ENCODE results near the gene CRACR2B. TPM values are rescaled to one million over a fixed set of nuclear protein-coding genes. Genes with fewer than 3 reads are reported as not detected.

CRACR2B gene
- total and polyA plus RNA-seq, 2 of the 8 experiments (the other 6 are each of a cell fraction or from before 2014, with no cell fraction given), result 18.2 to 26.4 TPM

GRCh38 chr11:843818-844692 lies 16.3 kb downstream of the CRACR2B start (continued):
- TF ChIP-seq RAD21 (IDR thresholded peaks at IDR 0.05 in 1 of 2, conservative IDR thresholded peaks at IDR 0.05 in 1 of 2; ENCODE audit: low read depth in 2 of 2, low read length in 2 of 2) (no peak), KDM4A (IDR thresholded peaks at IDR 0.05; ENCODE audit: low read depth, low read length, severe bottlenecking) (peak; percentile 52), EZH2 (IDR thresholded peaks at IDR 0.05; ENCODE audit: low read depth, low read length, severe bottlenecking) (no peak), TAF7 (optimal IDR thresholded peaks at IDR 0.05; ENCODE audit: borderline replicate concordance, low read depth, low read length) (no peak), GABPA (IDR thresholded peaks at IDR 0.05; ENCODE audit: borderline replicate concordance, insufficient read depth, low read length) (no peak), RFX5 (IDR thresholded peaks at IDR 0.05; ENCODE audit: borderline replicate concordance, low read depth, low read length) (no peak), ATF3 (IDR thresholded peaks at IDR 0.05; ENCODE audit: insufficient read depth, low read depth, low read length) (no peak), NRF1 (IDR thresholded peaks at IDR 0.05; ENCODE audit: low read depth, low read length) (no peak), CREB1 (IDR thresholded peaks at IDR 0.05) (peak; percentile 28; the same call in 1 of the 2 replicates), BACH1 (IDR thresholded peaks at IDR 0.05; ENCODE audit: low read length) (no peak), POLR2AphosphoS5 (IDR thresholded peaks at IDR 0.05; ENCODE audit: low read depth, low read length) (0 out of 2 replicates have a peak, but pooled peaks have one; percentile 53), POU5F1 (IDR thresholded peaks at IDR 0.05; ENCODE audit: low read depth, low read length) (no peak), TCF12 (IDR thresholded peaks at IDR 0.05; ENCODE audit: low read depth, low read length) (0 out of 2 replicates have a peak, but pooled peaks have one; percentile 26), RNF2 (IDR thresholded peaks at IDR 0.05; ENCODE audit: borderline replicate concordance, low read depth, low read length, missing control alignments, poor library complexity, severe bottlenecking) (no peak), PHF8 (conservative IDR thresholded peaks at IDR 0.05; ENCODE audit: low read depth, low read length) (no peak)

All from H1 (cell line).